Measurements from ENCODE around the gene AR.

The AR gene

GRCh38 chrX:67585401-67585800 lies 41.6 kb downstream of the AR start:
- Histone ChIP-seq H4K20me1 (ENCODE audit: insufficient read depth, low read length, poor library complexity, severe bottlenecking) (no peaks in the 10 kb centered on the region), H3K4me1 (ENCODE audit: insufficient read depth, low read length, poor library complexity, severe bottlenecking) (no peaks in the 10 kb centered on the region), H3K4me2 (ENCODE audit: low read depth, low read length, poor library complexity, severe bottlenecking) (no peak overlapping the region), H3K36me3 (ENCODE audit: insufficient read depth, low read length) (no peaks in the 10 kb centered on the region), H3K79me2 (ENCODE audit: insufficient read depth, low read length) (no peaks in the 10 kb centered on the region), H3K4me3 (ENCODE audit: low read length, poor library complexity, severe bottlenecking) (no peak overlapping the region), H3K9me3 (ENCODE audit: insufficient read depth, low read depth, low read length) (no peaks in the 10 kb centered on the region), H3F3A (ENCODE audit: low read depth) (no peaks in the 10 kb centered on the region), H3K9ac (ENCODE audit: low read depth, low read length, poor library complexity, severe bottlenecking) (no peak overlapping the region), H3K9me2 (replicated peaks; ENCODE audit: low read depth, low read length) (no peaks in the 10 kb centered on the region), H2AFZ (ENCODE audit: low read length) (no peak overlapping the region), H3K27me3 (ENCODE audit: insufficient read depth, low read length, poor library complexity, severe bottlenecking) (no peaks in the 10 kb centered on the region)
- TF ChIP-seq, protein P1, sequence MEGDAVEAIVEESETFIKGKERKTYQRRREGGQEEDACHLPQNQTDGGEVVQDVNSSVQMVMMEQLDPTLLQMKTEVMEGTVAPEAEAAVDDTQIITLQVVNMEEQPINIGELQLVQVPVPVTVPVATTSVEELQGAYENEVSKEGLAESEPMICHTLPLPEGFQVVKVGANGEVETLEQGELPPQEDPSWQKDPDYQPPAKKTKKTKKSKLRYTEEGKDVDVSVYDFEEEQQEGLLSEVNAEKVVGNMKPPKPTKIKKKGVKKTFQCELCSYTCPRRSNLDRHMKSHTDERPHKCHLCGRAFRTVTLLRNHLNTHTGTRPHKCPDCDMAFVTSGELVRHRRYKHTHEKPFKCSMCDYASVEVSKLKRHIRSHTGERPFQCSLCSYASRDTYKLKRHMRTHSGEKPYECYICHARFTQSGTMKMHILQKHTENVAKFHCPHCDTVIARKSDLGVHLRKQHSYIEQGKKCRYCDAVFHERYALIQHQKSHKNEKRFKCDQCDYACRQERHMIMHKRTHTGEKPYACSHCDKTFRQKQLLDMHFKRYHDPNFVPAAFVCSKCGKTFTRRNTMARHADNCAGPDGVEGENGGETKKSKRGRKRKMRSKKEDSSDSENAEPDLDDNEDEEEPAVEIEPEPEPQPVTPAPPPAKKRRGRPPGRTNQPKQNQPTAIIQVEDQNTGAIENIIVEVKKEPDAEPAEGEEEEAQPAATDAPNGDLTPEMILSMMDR (conservative IDR thresholded peaks at IDR 0.05; ENCODE audit: low read length), result no peak
- no peak for TF ChIP-seq EZH2phosphoT487 (IDR thresholded peaks at IDR 0.05; ENCODE audit: borderline replicate concordance)

- Histone ChIP-seq H4K20me1 (ENCODE audit: insufficient read depth, low read length, poor library complexity, severe bottlenecking) (no peaks in the 10 kb centered on the region), H3K9me3 (ENCODE audit: insufficient read depth, low read depth, low read length) (no peaks in the 10 kb centered on the region), H3K4me2 (ENCODE audit: low read depth, low read length, poor library complexity, severe bottlenecking) (no peak overlapping the region), H3F3A (ENCODE audit: low read depth) (no peaks in the 10 kb centered on the region), H3K36me3 (ENCODE audit: insufficient read depth, low read length) (no peaks in the 10 kb centered on the region), H3K4me3 (ENCODE audit: low read length, poor library complexity, severe bottlenecking) (no peak overlapping the region), H3K4me1 (ENCODE audit: insufficient read depth, low read length, poor library complexity, severe bottlenecking) (no peaks in the 10 kb centered on the region), H3K79me2 (ENCODE audit: insufficient read depth, low read length) (no peaks in the 10 kb centered on the region), H2AFZ (ENCODE audit: low read length) (no peak overlapping the region), H3K9me2 (replicated peaks; ENCODE audit: low read depth, low read length) (no peaks in the 10 kb centered on the region), H3K9ac (ENCODE audit: low read depth, low read length, poor library complexity, severe bottlenecking) (no peak overlapping the region), H3K27me3 (ENCODE audit: insufficient read depth, low read length, poor library complexity, severe bottlenecking) (no peaks in the 10 kb centered on the region)
- TF ChIP-seq EZH2phosphoT487 (IDR thresholded peaks at IDR 0.05; ENCODE audit: borderline replicate concordance), result no peak
- TF ChIP-seq, protein P1 (conservative IDR thresholded peaks at IDR 0.05; ENCODE audit: low read length), result no peak
Observed at GRCh38 chrX:67587946-67588624, 44.3 kb downstream of the AR start.

DNA sequence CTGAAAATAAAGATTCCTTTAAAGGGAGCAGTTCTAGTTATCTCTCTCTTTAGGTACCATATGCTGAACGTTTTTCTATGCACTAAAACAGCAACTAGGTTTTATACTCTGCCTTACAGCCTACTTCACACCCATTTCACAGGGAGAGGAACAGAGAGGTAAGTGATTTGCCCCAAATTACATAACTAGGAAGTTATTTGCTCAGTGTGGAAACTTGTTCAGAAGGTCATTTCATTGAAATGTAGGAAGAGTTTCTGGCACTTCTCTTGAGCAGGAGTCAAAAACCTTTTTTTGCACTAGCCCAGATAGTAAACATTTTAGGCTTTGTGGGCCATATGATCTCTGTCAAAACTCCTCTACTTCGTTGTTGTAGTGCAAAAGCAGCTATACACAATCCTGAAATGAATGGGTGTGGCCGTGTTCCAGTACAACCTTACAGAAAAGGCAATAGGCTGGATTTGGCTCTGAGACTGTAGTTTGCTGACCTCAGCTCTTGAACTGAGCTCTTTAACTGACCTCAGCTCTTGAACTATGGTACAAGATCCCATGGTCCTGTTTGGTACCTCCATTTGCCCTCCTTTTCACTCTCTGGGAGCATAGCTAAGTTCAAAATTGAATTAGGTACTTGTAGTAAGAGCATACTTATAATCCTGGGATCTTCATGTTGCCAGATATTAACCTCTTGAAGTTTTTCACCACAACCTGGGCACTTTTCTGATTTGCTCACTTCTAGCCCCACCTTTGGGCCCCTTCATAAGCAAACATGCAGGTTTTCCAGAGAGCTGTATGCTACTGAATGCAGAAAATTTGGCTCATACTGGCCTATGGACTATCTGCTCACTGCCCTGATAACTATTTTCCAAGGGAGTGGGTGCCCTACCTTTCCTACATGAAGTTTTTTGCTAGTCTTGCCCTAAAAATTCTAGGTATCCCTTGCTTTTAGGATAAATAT lies 53.3 kb downstream of the AR start:
- H3K4me3 ChIP-seq (ENCODE audit: low read length, poor library complexity, severe bottlenecking), result no peak overlapping the region
- H3K79me2 ChIP-seq (ENCODE audit: insufficient read depth, low read length), result no peaks in the 10 kb centered on the region
- no peaks in the 10 kb centered on the region for H3K9me3 ChIP-seq (ENCODE audit: insufficient read depth, low read depth, low read length)
- no peak overlapping the region for H3K9ac ChIP-seq (ENCODE audit: low read depth, low read length, poor library complexity, severe bottlenecking)
- no peaks in the 10 kb centered on the region for H3K4me1 ChIP-seq (ENCODE audit: insufficient read depth, low read length, poor library complexity, severe bottlenecking)
- no peaks in the 10 kb centered on the region for H3K36me3 ChIP-seq (ENCODE audit: insufficient read depth, low read length)
- no peaks in the 10 kb centered on the region for H3K27me3 ChIP-seq (ENCODE audit: insufficient read depth, low read length, poor library complexity, severe bottlenecking)
- H2AFZ ChIP-seq (ENCODE audit: low read length), result no peak overlapping the region
- no peaks in the 10 kb centered on the region for H3F3A ChIP-seq (ENCODE audit: low read depth)
- no peaks in the 10 kb centered on the region for H3K9me2 ChIP-seq (replicated peaks; ENCODE audit: low read depth, low read length)
- TF ChIP-seq, protein P1 (conservative IDR thresholded peaks at IDR 0.05; ENCODE audit: low read length), result no peak
- no peak for TF ChIP-seq EZH2phosphoT487 (IDR thresholded peaks at IDR 0.05; ENCODE audit: borderline replicate concordance)
- H4K20me1 ChIP-seq (ENCODE audit: insufficient read depth, low read length, poor library complexity, severe bottlenecking), result no peaks in the 10 kb centered on the region
- no peak overlapping the region for H3K4me2 ChIP-seq (ENCODE audit: low read depth, low read length, poor library complexity, severe bottlenecking)

Measured in Loucy (cell line).